H1 (cell line): ENCODE results near the gene NPL. TPM values are rescaled to one million over a fixed set of nuclear protein-coding genes. Genes with fewer than 3 reads are reported as not detected.

Experiments
- BCL11A ChIP-seq, 2 experiments: IDR thresholded peaks; one replicate each; pipeline ENCODE4 v1.6.1; 2011; ENCODE audit warnings: low read depth in 2 of 2, low read length in 2 of 2, mild to moderate bottlenecking in 2 of 2
- PHF8 ChIP-seq: fragments of 200-600 bp; sonication (generic); conservative IDR thresholded peaks from 2 replicates; pipeline ENCODE4 v1.7.1; 2012; ENCODE audit warnings: low read depth, mild to moderate bottlenecking, inconsistent platforms, low read length, moderate library complexity
- polyA plus RNA-seq, 7 experiments: library from polyadenylated mRNA; depleted of rRNA in 3 of 7; stranded (reverse) in 5 of 7; unstranded in 2 of 7; fragments of >200 nt in 5 of 7; fragments of 200-250 nt in 2 of 7; gene quantifications; 1 replicate in 5 of 7; 2 replicates in 1 of 7; 4 replicates in 1 of 7; pipeline versions ENCODE4 v1.2.1 to v1.2.3, GENCODE V29; 2011 to 2013; ENCODE audit warnings: missing spikeins in 2 of 7, mixed read lengths in 2 of 7
- total RNA-seq: library from RNA; stranded (reverse); fragmentation: NEBNext Ultra II Directional; extraction: Animal tissue kit (Norgen Biotek cat#: 25700); gene quantifications from 2 replicates; pipeline ENCODE4 v1.2.1, GENCODE V29; 2021
- TF ChIP-seq, protein P1 (sequence below), 3 experiments: IDR thresholded peaks; 1 replicate in 2 of 3; 2 replicates in 1 of 3; pipeline versions ENCODE4 v1.5.1 to v1.6.1; 2011; ENCODE audit warnings: low read length in 3 of 3, mild to moderate bottlenecking in 3 of 3, inconsistent platforms in 2 of 3, low read depth in 1 of 3, moderate library complexity in 1 of 3; ENCODE audit not compliant: insufficient read depth in 1 of 3; ENCODE audit errors: control extremely low read depth in 1 of 3

Gene NPL
- total and polyA plus RNA-seq, 2 of the 8 experiments (the other 6 are each of a cell fraction or from before 2014, with no cell fraction given), result 2.2 to 4.4 TPM

DNA sequence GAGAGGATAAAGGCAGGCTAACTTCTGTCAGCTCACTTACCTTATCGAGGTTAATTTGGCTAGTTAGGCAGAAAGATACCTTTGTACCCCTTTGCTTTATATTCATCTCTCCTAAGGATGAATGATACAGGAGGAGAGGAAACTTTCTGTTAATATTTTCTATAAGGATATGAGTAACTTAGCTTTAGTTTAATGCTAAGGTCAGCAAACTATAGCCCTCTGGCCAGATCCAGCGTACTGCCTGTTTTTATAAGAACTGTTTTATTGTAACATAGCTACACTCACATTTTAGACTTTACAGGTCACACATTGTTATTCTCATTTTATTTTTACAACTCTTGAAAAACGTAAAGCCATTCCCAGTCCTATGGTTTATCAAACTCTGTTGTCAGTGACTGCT, 67.6 kb downstream of the NPL start (continued):
- TF ChIP-seq BCL11A (IDR thresholded peaks at IDR 0.05; ENCODE audit: low read depth in 2 of 2, low read length in 2 of 2) (no peak), PHF8 (no peak)
- TF ChIP-seq, protein P1, sequence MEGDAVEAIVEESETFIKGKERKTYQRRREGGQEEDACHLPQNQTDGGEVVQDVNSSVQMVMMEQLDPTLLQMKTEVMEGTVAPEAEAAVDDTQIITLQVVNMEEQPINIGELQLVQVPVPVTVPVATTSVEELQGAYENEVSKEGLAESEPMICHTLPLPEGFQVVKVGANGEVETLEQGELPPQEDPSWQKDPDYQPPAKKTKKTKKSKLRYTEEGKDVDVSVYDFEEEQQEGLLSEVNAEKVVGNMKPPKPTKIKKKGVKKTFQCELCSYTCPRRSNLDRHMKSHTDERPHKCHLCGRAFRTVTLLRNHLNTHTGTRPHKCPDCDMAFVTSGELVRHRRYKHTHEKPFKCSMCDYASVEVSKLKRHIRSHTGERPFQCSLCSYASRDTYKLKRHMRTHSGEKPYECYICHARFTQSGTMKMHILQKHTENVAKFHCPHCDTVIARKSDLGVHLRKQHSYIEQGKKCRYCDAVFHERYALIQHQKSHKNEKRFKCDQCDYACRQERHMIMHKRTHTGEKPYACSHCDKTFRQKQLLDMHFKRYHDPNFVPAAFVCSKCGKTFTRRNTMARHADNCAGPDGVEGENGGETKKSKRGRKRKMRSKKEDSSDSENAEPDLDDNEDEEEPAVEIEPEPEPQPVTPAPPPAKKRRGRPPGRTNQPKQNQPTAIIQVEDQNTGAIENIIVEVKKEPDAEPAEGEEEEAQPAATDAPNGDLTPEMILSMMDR (IDR thresholded peaks at IDR 0.05; ENCODE audit: control extremely low read depth in 1 of 3, insufficient read depth in 1 of 3, low read depth in 1 of 3, low read length in 3 of 3), result no peak
